Activated CD8-positive, alpha-beta memory T cell treated with anti-CD3 and anti-CD28 coated beads for 1 hour (primary cell): ENCODE data around the gene EDC3.
"Not testable (repeated sequence)": the region's sequence is repeated elsewhere in the genome, so short reads cannot be mapped to it uniquely, and the experiment has no call there.

Experiments
- DNase-seq, 2 donors: peaks; one replicate each; pipeline ENCODE4 v3.0.0-alpha.2; 2020; ENCODE audit warnings: low read depth in 1 of 2; ENCODE audit errors: extremely low read depth in 1 of 2

Gene EDC3, protein sequence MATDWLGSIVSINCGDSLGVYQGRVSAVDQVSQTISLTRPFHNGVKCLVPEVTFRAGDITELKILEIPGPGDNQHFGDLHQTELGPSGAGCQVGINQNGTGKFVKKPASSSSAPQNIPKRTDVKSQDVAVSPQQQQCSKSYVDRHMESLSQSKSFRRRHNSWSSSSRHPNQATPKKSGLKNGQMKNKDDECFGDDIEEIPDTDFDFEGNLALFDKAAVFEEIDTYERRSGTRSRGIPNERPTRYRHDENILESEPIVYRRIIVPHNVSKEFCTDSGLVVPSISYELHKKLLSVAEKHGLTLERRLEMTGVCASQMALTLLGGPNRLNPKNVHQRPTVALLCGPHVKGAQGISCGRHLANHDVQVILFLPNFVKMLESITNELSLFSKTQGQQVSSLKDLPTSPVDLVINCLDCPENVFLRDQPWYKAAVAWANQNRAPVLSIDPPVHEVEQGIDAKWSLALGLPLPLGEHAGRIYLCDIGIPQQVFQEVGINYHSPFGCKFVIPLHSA

DNA sequence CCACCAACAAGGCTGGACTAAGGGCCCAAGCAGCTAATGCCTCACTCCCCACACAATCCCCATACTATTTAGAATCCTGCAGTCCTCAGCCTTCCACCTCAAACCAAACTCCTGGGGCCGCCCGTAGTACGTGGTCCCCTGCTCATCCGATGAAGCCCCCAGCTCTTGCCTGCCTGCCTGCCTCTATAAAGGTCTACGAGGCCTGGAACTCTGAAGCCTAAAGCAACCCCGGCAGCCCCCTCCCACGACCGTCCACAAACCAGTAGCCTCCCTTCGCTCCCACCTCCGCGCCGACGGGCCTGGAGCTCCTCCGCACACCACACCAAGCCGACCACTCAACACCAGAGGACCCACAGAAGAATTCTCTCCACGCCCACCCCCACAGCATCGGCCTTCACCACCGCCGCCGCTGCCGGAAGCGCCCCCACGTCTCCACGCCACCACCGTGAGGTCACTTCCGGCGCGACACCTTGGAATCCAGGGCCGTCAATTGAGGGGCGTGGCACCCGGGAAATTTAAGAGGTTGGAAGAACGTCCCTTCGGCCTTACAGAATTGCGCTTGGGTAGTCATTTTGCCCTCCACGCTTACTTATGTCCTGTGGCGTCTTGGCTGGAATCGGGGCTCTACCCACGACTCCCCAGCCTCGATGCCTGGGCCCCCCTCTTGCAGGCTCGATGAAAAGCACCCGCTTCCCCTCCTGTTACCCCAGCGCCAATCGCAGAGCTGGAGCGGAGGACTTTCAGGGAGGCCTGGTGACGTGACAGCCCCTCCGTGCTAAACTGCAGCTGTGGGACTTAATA, at the start of gene EDC3:
TSS of gene EDC3 (minus strand) at position 428 of the 801 bp plus-strand sequence. CDS start 20,900 bp downstream, outside the sequence.
- peak; percentile 70 to 83 for DNase-seq

DNA sequence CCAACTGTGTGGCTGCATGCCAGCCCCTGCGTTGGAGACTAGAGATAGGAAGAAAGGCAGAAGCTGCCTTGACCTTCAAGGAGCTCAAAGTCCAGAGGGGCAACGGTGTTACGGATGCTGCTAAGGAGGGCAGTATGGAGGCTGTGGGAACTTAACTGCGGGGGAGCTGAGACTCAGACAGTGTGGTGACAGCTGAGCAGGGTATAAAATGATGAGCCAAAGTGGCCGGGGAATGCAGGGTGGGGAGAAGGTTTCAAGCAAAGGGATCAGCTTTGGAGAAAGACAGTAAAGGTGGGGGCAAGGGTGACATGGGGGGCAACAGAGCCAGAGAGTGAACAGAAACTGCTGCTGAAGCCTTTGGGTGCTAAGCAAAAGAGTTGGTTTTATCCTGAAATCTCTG, 46.6 kb upstream of the EDC3 start:
- DNase-seq = no peak

DNA sequence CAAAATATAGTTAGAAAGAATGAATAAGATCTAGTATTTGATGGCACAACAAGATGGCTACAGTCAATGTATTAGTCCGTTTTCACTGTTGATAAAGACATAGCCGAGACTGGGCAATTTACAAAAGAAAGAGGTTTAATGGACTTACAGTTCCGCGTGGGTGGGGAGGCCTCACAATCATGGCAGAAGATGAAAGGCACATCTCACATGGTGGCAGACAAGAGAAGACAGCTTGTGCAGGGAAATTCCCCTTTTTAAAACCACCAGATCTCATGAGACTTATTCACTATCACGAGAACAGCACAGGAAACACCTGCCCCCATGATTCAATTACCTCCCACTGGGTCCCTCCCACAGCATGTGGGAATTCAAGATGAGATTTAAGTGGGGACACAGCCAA, 42.4 kb upstream of the EDC3 start:
- not testable (repeated sequence) for DNase-seq

DNA sequence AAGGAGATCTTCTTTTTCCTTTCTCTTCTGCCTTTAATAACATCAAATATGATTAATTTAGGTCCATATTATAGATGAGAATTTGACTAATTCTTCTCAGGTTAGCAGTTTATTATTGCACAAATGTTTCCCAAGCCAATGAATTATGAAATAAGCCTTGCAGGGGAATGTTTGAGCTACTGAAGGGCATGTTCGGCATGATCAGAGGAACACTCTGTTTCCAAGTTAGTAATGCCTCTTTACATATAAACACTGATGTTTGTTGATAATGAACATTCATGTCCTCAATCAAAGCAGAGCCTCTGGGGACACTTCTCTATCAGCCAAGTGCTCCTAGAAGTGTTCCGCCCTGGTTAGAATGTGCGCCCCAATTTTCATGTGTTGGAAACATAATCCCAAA, 39.5 kb upstream of the EDC3 start:
- DNase-seq = no peak

DNA sequence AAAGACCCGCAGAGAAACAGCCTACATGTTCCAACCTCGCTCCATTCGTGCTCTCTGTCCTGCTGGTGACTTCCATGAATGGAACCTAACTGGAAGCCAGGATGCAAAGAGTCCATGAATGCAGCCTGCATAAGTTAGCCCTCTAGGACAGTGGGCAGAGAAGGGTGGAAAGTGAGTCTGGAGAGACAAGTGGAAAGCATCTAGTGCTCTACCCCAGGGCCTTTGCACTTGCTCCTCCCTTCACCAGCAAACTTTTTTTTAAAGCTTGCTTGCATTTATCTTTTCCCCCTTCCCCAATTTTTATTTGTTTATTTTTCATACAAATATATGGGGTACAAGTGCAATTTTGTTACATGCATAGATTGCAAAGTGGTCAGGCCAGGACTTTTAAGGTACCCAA, 37.4 kb upstream of the EDC3 start:
- DNase-seq = no peak

DNA sequence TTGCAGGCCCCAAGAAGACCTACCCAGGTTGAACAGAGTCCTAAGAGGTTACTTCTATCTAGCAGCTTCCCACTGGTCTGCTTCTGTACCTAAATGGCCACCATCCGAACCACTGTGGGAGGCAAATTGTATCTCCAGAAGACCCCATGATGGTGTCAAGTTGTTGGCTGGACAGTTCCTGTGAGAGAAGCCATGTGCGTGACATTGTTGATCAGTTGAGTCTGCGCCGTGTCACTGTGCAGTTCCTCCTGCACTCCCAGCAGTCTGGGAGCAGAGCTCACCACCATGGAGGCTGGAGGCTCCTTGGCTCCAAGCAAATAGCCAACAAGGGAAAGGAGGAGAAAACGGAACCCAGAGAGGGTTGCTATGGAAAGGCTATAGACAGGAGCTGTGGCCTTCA, 37.0 kb upstream of the EDC3 start:
- DNase-seq = no peak

DNA sequence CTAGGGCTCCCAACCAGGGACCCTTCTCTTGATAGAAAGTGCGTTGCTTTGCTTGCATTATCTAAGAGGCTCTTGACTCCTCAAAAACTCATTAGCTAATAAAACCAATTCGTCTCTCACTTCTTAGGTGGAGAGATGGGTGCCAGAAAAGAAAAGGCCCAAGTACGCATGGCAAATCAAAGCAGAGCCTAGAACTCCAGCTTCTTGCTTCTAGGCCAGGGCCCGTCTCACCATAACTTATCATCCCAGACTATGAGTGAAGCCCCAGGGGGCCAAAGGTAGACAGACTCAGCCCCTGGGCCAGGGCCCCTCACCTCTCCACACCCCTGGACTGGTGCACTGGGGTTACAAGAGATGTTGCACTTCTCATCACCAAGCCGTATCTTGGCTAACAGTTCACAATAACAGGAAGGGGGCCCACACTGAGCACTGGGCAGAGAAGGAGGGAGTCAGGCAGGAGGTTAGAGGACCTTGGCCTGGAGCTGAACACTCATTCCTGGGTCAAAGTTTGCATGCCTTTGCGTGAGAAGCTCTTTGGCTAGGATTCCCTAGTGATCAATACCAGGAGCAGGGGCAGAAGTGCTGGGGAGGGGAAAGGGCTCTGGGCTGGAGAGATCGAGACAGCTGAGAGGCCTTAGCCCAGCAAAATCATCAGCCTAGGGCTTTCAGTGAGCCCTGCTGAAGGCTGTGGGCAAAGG, 34.9 kb upstream of the EDC3 start:
- no peak for DNase-seq

DNA sequence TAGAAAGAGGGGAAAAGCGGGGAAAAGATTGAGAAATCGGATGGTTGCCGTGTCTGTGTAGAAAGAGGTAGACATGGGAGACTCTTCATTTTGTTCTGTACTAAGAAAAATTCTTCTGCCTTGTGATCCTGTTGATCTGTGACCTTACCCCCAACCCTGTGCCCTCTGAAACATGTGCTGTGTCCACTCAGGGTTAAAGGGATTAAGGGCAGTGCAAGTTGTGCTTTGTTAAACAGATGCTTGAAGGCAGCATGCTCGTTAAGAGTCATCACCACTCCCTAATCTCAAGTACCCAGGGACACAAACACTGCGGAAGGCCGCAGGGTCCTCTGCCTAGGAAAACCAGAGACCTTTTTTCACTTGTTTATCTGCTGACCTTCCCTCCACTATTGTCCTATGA, 33.5 kb upstream of the EDC3 start:
- DNase-seq = not testable (repeated sequence)

DNA sequence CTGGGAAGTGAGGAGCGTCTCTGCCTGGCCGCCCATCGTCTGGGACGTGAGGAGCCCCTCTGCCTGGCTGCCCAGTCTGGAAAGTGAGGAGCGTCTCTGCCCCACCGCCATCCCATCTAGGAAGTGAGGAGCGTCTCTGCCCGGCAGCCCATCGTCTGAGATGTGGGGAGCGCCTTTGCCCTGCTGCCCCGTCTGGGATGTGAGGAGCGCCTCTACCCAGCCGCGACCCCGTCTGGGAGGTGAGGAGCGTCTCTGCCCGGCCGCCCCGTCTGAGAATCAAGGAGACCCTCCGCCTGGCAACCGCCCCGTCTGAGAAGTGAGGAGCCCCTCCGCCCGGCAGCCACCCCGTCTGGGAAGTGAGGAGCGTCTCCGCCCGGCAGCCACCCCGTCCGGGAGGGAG, 32.9 kb upstream of the EDC3 start:
- not testable (repeated sequence) for DNase-seq

DNA sequence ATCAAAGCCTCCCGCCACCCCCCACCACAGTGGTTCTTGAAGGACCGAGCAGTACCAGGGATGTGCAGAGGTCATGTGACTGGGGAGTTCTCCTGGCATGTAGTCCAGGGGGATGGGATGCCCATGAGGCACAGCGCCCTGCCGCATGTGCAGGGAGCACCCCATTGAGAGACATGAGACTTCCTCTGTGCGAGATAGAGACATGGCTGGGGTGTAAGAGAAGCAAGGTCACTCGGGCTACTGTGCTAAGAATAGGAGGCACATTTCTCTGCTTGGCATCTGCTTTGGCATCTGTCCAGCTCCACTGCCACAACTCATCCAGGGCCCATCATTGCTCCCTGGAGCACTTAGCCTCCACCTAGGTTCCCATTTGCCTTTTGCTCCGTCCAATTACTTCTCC, 31.9 kb upstream of the EDC3 start:
- no peak for DNase-seq

DNA sequence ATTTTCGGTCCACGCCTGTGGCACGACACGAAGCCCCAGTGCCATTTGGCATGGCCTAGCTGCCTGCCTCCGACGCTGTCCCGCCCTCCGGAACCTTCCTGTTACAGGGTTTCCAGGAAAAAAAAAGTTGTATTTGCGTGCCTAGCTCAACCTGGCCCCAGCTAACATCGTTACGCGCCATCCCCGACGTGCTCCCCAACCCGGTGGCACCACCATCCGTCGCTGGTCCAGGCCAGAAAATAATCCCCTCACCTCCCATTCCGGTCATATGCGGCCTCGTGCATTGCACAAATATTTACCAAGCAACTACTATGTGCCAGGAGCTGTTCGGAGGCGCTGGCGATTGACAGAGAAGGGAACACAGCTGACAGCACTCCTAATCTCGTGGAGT, 30.9 kb upstream of the EDC3 start:
- no peak for DNase-seq

DNA sequence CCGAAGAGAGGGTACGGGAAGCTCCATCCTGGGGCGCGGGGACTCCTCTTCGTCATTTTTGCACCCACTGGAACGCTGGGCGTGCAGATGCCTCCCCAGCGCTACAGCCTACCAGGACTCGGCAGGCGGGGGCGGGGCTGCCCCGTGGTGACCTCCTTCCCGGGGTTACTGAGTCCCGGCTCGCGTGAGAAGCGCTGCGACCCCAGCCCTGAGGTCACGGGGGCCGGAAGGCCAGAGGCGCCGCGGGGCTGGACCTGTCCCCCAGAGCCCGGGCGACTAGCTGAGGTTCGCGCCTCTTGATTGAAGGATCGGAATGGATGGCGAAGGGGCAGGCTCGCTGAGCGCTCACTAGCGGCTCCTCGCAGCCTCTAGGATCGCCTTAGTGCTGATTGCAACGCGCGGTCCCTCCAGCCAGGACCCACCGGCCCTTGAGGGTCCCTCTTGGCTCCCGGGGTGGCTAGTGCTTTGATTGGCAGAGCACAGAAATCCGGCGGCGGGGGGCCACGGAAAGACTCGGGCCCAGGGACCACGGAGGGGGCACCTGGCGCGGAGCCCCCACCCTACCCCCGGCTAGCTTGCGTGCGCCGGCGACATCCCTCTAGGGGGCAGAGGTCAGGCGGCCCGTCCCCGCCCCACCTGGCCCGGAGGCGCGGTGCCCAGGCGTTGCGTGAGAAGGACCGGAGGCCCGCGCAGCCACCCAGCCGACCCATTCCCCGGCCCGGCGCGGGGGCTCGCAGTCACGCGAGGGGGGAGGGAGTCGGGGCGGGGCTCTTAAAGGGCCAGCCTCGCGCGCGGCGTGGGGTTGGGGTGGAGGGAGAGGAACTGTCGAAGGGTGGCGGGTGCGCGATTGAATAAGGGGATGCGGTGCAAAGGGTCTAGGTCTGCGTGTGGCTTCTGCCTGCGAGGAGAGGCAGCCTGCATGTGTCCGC, 30.3 kb upstream of the EDC3 start:
- DNase-seq = peak in 1 of 2 donors; percentile 18

DNA sequence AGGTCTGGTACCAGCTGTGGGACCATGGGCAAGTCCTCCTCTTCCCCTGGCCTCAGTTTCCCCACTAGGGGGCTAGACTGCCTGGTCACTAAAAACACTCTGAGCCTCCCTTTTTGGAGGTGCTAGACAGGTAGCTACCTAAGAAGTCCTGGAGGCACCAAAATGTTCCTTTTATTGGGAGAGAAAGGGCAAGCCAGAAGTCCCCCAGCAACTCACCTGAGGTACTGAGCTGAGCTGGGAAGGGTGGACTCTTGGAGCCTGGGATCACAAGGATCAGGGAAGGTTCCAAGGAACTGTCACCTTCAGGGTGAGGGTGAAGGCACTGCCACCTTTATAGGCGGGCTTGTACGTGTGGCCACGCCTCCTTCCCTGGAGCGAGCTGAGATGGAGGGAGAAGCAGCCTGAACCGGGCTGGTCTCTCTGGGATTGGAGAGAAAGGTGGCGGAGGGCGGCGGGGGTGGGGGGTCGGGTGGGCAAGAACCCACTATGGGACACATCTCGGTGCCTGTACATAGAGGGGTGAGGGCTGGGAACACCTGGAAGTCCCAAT, 29.5 kb upstream of the EDC3 start, which contains the start of gene CYP1A1:
TSS of gene CYP1A1 (minus strand) at position 304 of the 550 bp plus-strand sequence. CDS start 2,431 bp downstream, outside the sequence.
- no peak for DNase-seq

DNA sequence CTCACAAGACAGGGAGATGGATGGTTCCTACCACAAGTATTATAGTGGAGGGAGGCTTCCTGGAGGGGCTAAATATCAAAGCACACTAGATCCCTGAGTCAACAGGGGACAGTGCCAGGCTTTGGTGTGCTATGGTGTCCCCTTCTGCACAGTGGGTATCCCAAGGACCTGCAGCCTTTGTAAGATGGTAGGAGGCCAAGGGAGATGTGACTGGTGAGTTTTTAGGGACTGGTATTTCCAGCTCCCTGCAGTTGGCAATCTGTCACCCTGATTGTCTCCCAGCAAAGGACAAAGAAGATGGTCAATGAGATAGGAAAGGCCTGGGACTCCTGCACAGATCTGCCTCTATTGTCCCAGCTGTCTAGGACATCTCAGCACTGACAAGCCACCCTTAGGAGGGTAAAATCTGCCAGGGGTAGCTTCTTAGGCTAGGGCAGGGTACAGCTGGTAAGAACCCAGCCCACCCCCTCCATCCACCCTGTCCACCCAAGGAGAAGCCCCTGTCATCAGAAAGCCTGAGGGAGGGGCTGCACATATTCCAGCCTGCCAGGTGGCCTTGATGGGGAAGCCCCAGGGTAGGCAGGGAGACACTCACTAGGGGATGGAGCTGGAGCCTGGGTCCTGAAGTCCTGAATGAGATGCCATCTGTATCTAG, 28.9 kb upstream of the EDC3 start:
- no peak for DNase-seq

DNA sequence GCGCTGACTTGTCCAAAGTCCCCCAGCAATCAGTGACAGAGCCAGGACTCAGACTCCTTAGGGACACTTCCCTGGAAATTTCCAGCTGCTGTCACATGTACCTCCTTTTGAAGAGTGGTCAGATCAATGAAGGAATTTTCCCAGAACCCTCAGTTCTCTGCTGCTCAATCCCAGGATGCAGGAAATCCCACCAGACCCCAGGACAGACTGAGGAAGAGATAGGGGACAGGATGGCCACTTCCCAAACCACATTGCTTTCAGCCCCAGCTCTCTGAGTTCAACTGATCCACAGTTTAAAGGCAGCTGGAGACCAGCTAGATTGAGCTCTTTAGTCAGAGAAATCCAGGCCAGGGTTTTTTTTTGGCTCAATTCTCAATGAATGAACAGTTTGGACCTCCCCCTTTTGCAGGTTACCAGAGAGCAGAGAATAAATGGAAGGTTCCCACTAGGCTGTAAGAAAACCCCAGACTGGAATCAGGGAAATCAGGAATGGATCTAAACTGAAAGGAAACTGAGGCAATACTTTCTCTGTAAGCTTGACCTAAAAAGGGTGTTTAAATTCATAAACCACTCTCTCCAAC, 28.0 kb upstream of the EDC3 start:
- DNase-seq = no peak

DNA sequence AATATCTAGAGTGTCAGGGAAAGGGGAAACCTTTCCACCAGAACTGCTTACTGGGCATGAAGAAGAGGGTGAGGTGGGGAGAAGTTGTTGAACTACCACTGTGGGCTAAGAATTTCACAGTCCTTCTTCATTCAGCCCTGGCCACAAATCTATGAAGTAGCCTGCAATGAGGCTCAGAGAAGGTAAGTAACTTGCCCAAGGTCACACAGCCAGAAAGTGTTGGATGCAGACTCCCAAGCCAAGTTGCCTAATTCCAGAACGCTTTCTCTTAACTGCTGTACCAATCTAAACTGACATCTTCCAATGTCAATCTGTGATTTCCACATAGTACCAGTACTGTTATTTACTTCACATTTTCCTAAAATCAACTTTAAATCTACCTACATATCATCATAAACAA, 27.4 kb upstream of the EDC3 start:
- no peak for DNase-seq

DNA sequence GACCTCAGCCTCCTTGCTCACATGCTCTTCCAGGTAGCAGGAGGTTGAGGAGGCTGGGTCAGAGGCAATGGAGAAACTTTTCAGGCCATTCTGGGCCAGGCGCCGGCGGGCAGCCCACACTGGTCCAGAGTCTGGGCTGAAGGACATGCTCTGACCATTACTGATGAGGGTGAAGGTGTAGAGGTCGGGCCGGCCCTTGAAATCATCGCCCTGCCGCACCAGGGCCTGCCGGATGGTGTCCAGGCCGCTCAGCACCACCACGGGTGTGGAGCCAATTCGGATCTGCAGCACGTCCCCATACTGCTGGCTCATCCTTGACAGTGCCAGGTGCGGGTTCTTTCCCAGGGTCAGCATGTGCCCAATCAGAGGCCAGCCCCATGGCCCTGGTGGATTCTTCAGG, 26.8 kb upstream of the EDC3 start:
- DNase-seq = no peak

DNA sequence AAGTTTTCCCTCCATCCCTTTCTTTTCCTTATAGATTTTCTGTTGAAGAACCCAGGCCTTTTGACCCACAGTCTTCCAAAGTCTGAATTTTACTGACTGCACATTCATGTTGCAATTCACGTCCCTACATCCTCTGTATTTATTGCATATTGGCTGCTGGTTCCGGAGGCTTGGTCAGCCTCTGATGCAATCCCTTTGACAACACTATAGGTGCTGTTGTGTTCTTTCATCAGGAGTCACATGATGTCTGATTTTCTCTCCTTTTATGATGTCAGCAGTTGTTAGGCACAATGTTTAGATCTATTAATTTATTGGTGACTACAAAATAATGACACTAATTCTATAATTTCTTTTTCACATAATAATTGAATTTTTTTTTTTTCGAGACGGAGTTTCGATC, 20.8 kb upstream of the EDC3 start:
- DNase-seq = no peak

DNA sequence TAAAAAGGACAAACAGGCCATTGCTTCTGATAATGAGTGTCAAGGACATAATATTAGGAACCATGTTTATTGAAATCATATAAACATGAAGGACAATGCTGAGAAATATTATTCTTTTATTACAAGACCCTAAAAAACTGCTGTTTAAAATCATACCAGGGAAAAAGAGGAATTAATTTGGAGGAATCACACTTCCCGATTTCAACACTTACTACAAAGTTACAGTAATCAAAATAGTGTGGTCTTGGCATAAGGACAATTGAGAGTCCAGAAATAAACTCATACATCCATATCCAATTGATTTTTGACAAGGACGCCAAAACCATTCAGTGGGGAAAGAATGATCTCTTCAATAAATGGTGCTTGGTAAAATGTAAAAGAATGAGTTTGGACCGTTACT, 16.5 kb upstream of the EDC3 start:
- no peak for DNase-seq
